Skeletal muscle tissue (tissue), 4 donors: ENCODE data around the gene VPS37B. TPM values are rescaled to one million over a fixed set of nuclear protein-coding genes. Genes with fewer than 3 reads are reported as not detected.

Experiments
- H3K27ac ChIP-seq: one replicate; pipeline ENCODE4 v1.7.0; 2013; ENCODE audit warnings: mild to moderate bottlenecking, low read depth, low read length, inconsistent platforms
- H3K27me3 ChIP-seq, 3 donors: one replicate each; pipeline ENCODE4 v1.7.0; 2013; ENCODE audit warnings: low read length in 3 of 3; ENCODE audit not compliant: control insufficient read depth in 3 of 3, insufficient read depth in 3 of 3
- H3K36me3 ChIP-seq, 3 donors: one replicate each; pipeline ENCODE4 v1.7.0; 2013; ENCODE audit warnings: low read length in 3 of 3; ENCODE audit not compliant: control insufficient read depth in 3 of 3, insufficient read depth in 3 of 3
- H3K4me1 ChIP-seq, 3 donors: one replicate each; pipeline ENCODE4 v1.7.0; 2013; ENCODE audit warnings: low read length in 3 of 3, mild to moderate bottlenecking in 3 of 3; ENCODE audit not compliant: control insufficient read depth in 3 of 3, insufficient read depth in 3 of 3
- H3K4me3 ChIP-seq, 3 donors: one replicate each; pipeline ENCODE4 v1.7.0; 2013; ENCODE audit warnings: low read length in 3 of 3
- H3K9ac ChIP-seq, 3 donors: one replicate each; pipeline ENCODE4 v1.7.0; 2013; ENCODE audit warnings: low read length in 3 of 3, mild to moderate bottlenecking in 3 of 3, moderate library complexity in 2 of 3, low read depth in 1 of 3
- H3K9me3 ChIP-seq, 3 donors: one replicate each; pipeline ENCODE4 v1.7.0; 2013; ENCODE audit warnings: low read length in 3 of 3; ENCODE audit not compliant: control insufficient read depth in 3 of 3
- total RNA-seq: library from RNA; depleted of rRNA; stranded (reverse); fragments of >200 nt; gene quantifications from one replicate; pipeline ENCODE4 v1.2.3, GENCODE V29; 2014
- donor health status: Osteomylitis.

Gene VPS37B
- total RNA-seq, 1 donor from 2014 or later = 11.5 TPM

DNA sequence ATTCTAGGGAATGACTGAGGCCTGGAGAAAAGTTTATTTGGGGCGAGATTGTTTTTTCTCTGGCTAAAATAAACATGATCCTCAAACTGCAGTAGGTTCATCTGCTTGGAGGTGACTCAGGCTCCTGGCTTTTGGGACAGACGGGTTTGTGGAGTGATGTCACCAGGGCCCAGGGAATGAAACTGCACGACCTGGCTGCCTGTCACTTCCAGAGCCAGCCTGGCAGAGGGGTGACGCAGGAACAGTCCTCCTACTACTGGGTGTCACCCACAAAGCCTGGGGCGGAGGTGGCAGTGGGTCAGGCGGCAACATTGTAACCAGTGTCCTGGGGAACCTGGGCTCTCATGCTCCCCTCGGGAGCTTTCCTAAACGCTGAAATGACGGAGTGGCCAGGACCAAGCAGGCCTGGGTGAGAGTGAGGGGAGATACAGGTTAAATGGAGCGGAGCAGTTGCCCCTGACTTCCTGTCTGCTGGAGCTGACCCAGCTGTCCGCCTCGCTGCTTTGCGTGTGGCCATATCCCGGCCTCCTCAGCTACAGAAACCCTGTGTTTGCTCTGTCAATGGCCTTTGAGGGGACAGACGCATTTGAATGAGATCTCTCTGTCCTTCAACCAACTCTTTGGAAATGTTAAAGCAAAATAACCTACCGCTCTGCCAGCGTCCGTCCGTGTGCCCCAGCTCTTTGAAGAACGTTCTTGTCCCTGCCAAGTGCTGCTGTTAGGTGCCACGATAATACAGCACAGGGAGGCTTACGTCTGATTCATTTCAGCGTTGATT is 54.2 kb downstream of the VPS37B start:
- no peak overlapping the region for H3K4me3 ChIP-seq
- H3K36me3 ChIP-seq = no peaks in the 10 kb centered on the region
- peaks cover 36 to 41% (median 37%) of the 10 kb centered on the region in 3 donors for H3K4me1 ChIP-seq
- H3K9ac ChIP-seq = peak overlapping the region in 1 of 3 donors; percentile 23
- H3K9me3 ChIP-seq = no peaks in the 10 kb centered on the region
- H3K27me3 ChIP-seq = no peaks in the 10 kb centered on the region
- H3K27ac ChIP-seq = no peak overlapping the region

DNA sequence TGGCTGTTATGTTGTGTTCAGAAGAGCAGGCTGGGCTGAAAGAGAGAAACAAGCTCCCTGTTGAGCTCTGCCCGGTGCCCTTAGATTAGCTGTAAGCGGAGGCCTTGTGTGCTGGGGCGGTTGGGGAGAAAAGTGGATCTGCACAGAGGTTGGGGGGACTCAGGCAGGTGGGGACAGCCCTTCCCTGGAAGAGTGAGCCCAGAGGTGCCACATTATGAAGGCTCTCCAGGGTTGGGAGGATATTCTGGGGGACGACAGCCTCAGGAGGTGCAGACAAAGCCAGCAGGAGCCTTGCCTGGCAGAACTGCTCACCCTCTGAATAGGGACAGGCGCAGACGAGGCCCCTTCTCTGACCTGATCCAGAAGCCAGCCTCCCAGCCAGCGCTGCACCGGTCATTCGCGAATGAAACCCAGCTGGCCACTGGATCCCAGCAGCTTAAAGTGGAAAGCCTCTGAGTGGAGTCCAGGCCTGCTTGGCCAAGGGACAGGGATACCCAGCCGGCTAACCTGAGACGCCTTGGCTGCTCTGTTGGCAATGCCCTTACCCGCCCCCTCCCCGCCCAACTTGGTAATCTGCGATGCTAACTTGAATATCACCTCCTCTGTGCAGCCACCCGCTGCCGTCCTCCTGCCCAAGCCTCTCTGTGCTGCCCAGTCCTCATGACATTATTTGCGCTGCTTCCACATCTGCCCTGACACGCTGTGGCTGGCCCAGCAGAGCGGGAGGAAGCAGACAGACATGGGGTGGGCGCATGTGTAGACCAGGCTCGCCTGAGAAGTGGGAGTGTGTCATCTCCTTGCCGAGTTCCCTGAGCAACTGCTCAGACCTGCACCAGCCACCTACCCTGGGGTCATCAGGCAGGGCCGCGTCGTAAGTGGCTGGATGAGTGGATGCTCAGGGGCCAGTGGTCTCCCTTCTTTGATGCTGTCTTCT is 55.1 kb downstream of the VPS37B start:
- Histone ChIP-seq H3K36me3 (no peaks in the 10 kb centered on the region), H3K9me3 (no peaks in the 10 kb centered on the region), H3K27ac (no peak overlapping the region), H3K4me3 (peak overlapping the region in 1 of 3 donors; percentile 29), H3K4me1 (peaks cover 32 to 36% (median 33%) of the 10 kb centered on the region in 3 donors), H3K9ac (peak overlapping the region; percentile 23 to 64 (median 30)), H3K27me3 (no peaks in the 10 kb centered on the region)

DNA sequence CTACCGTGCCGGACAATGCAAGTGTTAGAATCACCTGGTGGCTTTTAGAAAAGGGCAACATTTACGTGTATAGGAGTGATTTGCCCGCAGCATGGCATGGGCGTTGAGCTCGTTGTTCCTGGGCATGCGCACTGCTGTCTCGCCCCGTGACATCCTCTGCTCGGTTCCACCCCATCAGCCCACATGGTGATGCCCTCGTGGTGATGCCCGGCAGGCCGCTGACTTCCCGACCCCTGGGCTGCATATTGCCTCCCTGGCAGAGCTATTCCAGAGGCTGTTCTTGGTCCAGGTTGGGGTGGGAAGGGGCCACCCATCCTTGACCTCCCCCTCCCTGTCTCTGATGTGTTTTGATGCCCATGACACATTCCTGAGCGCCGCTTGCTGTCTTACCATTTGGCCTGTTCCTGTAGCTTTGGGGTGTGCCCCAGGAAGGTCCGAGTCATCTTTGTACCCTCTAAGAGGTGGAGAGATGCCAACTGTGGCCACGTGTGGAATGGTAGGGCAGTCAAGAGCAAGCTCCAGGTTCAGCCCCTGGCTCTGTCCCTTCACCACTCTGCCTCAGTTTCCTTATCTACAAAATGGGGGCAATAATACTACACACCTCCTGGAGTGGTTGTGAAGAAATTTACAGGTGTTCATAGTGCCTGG is 55.9 kb downstream of the VPS37B start:
- H3K4me1 ChIP-seq = peaks cover 27 to 30% (median 28%) of the 10 kb centered on the region in 3 donors
- H3K27me3 ChIP-seq = no peaks in the 10 kb centered on the region
- H3K9me3 ChIP-seq = no peaks in the 10 kb centered on the region
- no peak overlapping the region for H3K4me3 ChIP-seq
- no peak overlapping the region for H3K27ac ChIP-seq
- H3K36me3 ChIP-seq = no peaks in the 10 kb centered on the region
- peak overlapping the region in 1 of 3 donors; percentile 30 for H3K9ac ChIP-seq

DNA sequence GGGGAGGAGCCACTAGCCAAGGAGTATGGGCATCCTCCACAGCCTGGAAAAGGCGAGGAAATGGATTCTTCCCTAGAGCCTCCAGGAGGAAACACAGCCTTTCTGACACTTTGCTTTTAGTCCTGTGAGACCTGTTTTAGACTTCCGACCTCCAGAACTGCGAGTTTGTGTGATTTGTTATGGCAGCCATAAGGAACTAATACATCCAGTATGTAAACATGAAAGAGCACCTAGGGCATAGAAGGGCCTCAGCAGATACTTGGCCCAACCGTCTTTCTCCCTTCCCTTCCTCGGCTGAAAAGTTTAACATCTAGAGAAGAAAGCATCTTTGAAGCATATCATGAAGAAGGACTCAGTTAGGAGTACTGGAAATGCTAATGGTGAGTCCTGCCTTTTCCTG is 57.1 kb downstream of the VPS37B start:
- Histone ChIP-seq H3K4me1 (peaks cover 32 to 35% (median 34%) of the 10 kb centered on the region in 3 donors), H3K9ac (no peak overlapping the region), H3K27me3 (no peaks in the 10 kb centered on the region), H3K36me3 (no peaks in the 10 kb centered on the region), H3K4me3 (no peak overlapping the region), H3K27ac (no peak overlapping the region), H3K9me3 (no peaks in the 10 kb centered on the region)

DNA sequence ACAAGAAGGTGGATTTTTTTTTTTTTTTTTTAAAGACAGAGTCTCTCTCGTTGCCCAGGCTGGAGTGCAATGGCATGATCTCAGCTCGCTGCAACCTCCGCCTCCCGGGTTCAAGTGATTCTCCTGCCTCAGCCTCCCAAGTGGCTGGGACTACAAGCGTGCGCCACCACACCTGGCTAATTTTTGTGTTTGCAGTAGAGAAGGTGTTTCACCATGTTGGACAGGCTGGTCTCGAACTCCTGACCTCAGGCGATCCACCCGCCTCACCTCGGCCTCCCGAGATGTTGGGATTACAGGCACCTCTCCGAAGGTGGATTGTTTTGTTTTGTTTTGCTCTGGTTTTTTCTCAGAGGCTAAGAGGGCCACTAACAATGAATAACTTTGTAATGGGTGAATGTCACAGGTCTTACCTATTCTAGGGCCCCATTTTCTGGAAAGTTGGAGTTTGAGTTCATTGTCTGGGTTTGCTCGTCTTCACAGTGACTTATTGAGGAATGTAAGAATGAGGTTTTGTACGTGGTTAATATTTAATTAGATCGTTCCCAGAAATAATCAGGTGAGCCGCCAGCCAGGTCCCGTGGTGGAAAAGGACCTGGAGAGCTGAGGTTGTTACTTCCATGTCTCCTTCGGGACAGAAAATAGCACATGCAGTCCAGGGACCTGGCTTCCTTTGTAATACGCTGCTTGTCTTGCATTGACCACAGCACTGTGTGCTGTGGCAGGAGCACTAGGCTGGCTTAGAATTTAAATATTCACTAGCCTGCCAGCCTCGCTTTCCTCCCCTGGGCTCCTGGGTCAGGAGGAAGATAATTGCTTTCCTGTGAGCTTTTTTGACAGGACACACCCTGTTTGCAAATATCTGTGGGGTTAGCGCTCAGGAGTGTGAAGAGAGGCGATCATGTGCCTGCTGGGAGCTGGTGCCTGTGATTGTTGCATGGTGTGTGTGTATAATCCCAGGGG is 58.3 kb downstream of the VPS37B start:
- H3K9me3 ChIP-seq = no peaks in the 10 kb centered on the region
- peaks cover 28 to 35% (median 29%) of the 10 kb centered on the region in 3 donors for H3K4me1 ChIP-seq
- no peaks in the 10 kb centered on the region for H3K36me3 ChIP-seq
- no peak overlapping the region for H3K27ac ChIP-seq
- no peak overlapping the region for H3K4me3 ChIP-seq
- no peaks in the 10 kb centered on the region for H3K27me3 ChIP-seq
- peak overlapping the region in 1 of 3 donors; percentile 16 for H3K9ac ChIP-seq

DNA sequence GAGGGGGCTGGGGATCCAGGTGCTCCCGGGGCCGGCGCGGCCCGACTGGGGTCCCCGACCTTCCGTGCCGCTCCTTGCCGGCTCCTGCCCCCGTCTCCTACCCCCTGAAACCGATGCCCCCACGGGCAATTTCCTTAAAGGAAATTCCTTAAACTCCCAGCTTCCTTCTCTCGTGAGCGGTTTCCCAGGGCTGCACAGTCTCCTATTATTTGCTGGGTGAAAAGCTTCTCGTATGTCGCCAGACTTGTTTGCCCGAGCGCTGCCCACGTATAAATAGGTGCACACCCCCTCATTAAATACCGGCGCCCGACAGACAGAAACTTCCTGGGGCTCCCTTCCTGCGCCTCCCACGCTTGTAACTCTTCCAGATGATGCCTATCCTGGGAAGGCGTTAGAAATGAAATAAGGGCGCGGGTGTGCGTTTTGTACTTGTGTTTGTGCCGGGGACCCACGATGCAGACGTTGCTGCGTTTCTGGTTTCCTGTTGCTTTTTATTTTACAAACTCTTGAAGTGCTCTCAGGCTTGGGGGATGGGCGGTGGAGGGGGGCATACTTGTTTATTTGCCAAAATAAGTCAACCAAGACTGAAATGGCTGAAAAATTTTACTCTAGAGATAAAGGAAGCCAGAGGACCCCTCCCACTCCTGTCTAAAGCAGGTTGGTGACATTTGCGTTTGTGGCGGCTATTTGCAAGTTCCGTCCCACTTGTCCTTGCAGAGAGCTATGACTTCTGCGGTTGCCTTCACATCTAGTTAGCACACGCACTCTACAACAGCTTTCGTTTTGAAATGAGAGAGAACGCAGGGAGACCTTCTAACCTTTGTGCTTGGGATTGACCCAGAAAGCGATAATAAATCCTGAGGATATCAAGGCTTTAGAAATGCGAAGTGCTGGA is 59.6 kb downstream of the VPS37B start:
- H3K9me3 ChIP-seq = no peaks in the 10 kb centered on the region
- H3K4me1 ChIP-seq = peaks cover 15 to 23% (median 18%) of the 10 kb centered on the region in 3 donors
- H3K4me3 ChIP-seq = peak overlapping the region; percentile 69 to 76 (median 72)
- no peaks in the 10 kb centered on the region for H3K36me3 ChIP-seq
- H3K27ac ChIP-seq = no peak overlapping the region
- H3K27me3 ChIP-seq = no peaks in the 10 kb centered on the region
- peak overlapping the region; percentile 63 to 73 (median 64) for H3K9ac ChIP-seq

DNA sequence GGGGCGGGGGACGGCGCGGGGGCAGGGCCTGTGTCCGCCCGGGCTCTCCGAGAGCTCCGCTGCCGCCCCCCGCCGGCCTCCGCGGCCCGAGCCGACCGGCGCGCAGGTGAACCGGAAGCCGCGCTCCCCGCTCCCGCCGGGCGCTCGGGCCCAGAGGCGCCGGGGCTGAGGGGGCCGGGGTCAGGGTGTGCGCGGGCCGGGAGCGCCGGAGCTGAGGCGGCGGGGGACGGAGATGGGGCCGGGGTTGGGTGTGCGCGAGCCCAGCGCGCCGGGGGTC is 60.2 kb downstream of the VPS37B start:
- H3K27ac ChIP-seq = no peak overlapping the region
- no peaks in the 10 kb centered on the region for H3K27me3 ChIP-seq
- no peaks in the 10 kb centered on the region for H3K9me3 ChIP-seq
- H3K4me3 ChIP-seq = peak overlapping the region; percentile 69 to 76 (median 72)
- H3K9ac ChIP-seq = peak overlapping the region in 2 of 3 donors; percentile 64 to 73
- peaks cover 12 to 18% (median 12%) of the 10 kb centered on the region in 3 donors for H3K4me1 ChIP-seq
- H3K36me3 ChIP-seq = no peaks in the 10 kb centered on the region

DNA sequence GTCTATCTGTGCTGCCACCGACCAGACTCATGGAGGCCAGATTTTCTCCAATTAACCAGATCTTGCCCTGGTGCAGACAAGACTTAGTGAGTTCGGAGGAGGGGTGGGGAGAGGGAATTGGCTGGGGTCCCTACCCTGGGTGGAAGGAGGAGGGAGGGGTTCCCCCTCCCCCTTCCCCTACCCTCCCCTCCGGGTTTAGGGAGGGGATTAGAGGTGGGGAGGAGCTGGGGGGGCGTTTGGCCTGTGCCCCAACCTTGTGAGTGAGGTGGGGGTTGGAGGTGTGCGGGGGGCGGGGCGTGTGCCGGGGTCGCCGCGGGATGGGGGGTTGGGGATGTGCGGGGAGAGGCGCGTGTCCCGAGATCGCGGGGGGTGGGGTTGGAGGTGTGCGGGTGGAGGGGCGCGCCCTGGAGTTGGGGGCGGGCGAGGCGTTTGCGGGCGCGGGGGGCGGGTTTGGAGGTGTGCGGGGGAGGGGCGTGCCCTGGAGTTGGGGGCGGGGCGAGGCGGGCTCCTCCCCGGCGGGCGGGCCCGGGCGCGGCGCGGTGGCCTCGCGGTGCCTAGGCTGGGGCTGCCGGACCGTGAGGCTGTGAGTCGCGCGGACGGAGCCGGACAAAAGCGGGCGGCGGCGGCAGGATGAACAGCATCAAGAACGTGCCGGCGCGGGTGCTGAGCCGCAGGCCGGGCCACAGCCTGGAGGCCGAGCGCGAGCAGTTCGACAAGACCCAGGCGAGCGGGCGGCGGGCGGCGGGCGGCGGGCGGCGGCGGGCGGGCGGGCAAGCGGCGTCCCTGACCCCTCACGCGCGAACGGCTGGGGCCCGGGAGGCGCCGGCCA is 60.8 kb downstream of the VPS37B start, which contains the start of gene HIP1R:
Gene HIP1R, plus strand, starts transcription at position 537 of the 829 bp plus-strand sequence. Its CDS starts 94 bp downstream, at position 631.
- peak within 1 kb of the TSS; percentile 69 to 76 (median 72) for H3K4me3 ChIP-seq
- H3K4me1 ChIP-seq = peaks cover 6 to 13% (median 7%) of the 10 kb centered on the region in 3 donors
- no peak within 1 kb of the TSS for H3K27ac ChIP-seq
- H3K9ac ChIP-seq = peak within 1 kb of the TSS; percentile 64 to 73 (median 65)
- no peaks in the 10 kb centered on the region for H3K36me3 ChIP-seq
- H3K9me3 ChIP-seq = no peaks in the 10 kb centered on the region
- no peaks in the 10 kb centered on the region for H3K27me3 ChIP-seq
